ENCODE measurements around the gene VSIG10. TPM values are rescaled to one million over a fixed set of nuclear protein-coding genes. Genes with fewer than 3 reads are reported as not detected.

The VSIG10 gene
- total and polyA plus RNA-seq, 2 of the 13 experiments (the other 11 are each of a cell fraction or from before 2014, with no cell fraction given), result 25.6 to 42.5 TPM

DNA sequence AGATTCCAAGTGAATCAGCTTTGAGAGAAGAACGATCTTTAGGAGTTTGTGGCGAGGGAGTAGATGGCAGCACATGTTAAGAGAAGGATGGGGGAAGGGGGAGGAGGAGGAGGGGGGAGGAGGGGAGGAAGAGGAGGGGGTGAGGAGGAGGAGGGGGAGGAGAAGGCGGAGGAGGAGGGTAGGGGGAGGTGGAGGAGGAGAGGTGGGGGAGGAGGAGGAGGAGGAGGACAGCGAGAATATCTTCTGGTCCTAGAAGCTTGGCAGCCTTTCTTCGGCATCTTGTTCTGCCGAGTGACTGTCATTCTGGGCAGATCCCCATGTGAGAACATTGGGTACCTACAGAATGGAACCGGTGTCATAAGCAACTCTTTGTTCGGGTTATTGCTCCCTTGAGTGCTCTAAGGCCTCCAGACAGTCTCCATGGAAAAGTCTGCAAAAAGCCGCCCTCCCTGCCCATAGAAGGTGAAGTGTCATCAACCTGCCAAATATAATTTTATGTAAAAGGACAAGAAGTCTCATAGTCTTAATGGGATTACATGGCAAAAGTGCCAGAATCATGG, 80.4 kb downstream of the VSIG10 start:
- Histone ChIP-seq H3K4me1 (ENCODE audit: insufficient read depth, low read length) (peaks cover 5% of the 10 kb centered on the region), H3K9me3 (ENCODE audit: low read length) (no peaks in the 10 kb centered on the region), H2AFZ (ENCODE audit: low read length) (no peak overlapping the region), H4K20me1 (ENCODE audit: insufficient read depth, low read length) (no peaks in the 10 kb centered on the region), H3K4me3 (replicated peaks in 1 of 3; ENCODE audit: insufficient read depth in 1 of 3, low read depth in 2 of 3, low read length in 3 of 3) (no peak overlapping the region), H3K79me2 (ENCODE audit: insufficient read depth, low read length) (no peaks in the 10 kb centered on the region), H3K4me2 (ENCODE audit: low read depth, low read length) (no peak overlapping the region), H3K27me3 (ENCODE audit: control insufficient read depth in 1 of 2, insufficient read depth in 2 of 2, low read length in 2 of 2) (no peaks in the 10 kb centered on the region), H3K9ac (ENCODE audit: insufficient read depth, low read depth, low read length) (no peak overlapping the region), H3K36me3 (replicated peaks in 1 of 2; ENCODE audit: control insufficient read depth in 1 of 2, insufficient read depth in 2 of 2, low read length in 2 of 2) (peaks cover 18 to 62% of the 10 kb centered on the region in 2 experiments), H3K27ac (ENCODE audit: extremely low read length, insufficient read depth, low read length) (no peak overlapping the region)
- TF ChIP-seq, protein P1, sequence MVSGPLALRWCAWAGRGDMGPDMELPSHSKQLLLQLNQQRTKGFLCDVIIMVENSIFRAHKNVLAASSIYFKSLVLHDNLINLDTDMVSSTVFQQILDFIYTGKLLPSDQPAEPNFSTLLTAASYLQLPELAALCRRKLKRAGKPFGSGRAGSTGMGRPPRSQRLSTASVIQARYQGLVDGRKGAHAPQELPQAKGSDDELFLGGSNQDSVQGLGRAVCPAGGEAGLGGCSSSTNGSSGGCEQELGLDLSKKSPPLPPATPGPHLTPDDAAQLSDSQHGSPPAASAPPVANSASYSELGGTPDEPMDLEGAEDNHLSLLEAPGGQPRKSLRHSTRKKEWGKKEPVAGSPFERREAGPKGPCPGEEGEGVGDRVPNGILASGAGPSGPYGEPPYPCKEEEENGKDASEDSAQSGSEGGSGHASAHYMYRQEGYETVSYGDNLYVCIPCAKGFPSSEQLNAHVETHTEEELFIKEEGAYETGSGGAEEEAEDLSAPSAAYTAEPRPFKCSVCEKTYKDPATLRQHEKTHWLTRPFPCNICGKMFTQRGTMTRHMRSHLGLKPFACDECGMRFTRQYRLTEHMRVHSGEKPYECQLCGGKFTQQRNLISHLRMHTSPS (CRISPR knock-in tag; IDR thresholded peaks at IDR 0.05; ENCODE audit: low read depth), result no peak
- intact Hi-C loops (cut with micrococcal nuclease; ENCODE audit: unreplicated experiment) (no loop called here), in situ Hi-C loops (cut with HindIII; ENCODE audit: extremely low pct_ligation_motif_present, low pct_unique_long_range_greater_than_20kb) (no loop called here)
- POLR2A ChIA-PET, result no interaction called here
- DNase-seq (ENCODE audit: low spot score), result no peak
- no TSS peak for BruUV-seq (replicated peaks)
- WGBS (ENCODE audit: low lambda C conversion rate), result 94% methylated on average over 9 of the region's 9 CpGs
- ATAC-seq, result no peak
- no peak for FAIRE-seq
- CTCF ChIA-PET (ENCODE audit: low intra/inter-chr PET ratio, low total read pairs), result no interaction called here

GRCh38 chr12:118022728-118023109, 81.1 kb downstream of the VSIG10 start:
- DNase-seq (ENCODE audit: low spot score), result no peak
- peaks cover 6% of the 10 kb centered on the region for H3K79me2 ChIP-seq (ENCODE audit: insufficient read depth, low read length)
- POLR2A ChIA-PET, result no interaction called here
- H3K27ac ChIP-seq (ENCODE audit: extremely low read length, insufficient read depth, low read length), result no peak overlapping the region
- no TSS peak for BruUV-seq (replicated peaks)
- ATAC-seq, result no peak
- H3K9me3 ChIP-seq (ENCODE audit: low read length), result no peaks in the 10 kb centered on the region
- TF ChIP-seq NPAS2 (CRISPR knock-in tag; IDR thresholded peaks at IDR 0.05; ENCODE audit: borderline replicate concordance), result no peak
- TF ChIP-seq TEF (CRISPR knock-in tag; IDR thresholded peaks at IDR 0.05), result no peak
- no peak for TF ChIP-seq ZFYVE20 (CRISPR knock-in tag; IDR thresholded peaks at IDR 0.05; ENCODE audit: borderline replicate concordance, low read depth)
- TF ChIP-seq SCMH1 (CRISPR knock-in tag; IDR thresholded peaks at IDR 0.05; ENCODE audit: borderline replicate concordance), result no peak
- no peak for TF ChIP-seq ZNF704 (CRISPR knock-in tag; IDR thresholded peaks at IDR 0.05; ENCODE audit: borderline replicate concordance)
- TF ChIP-seq GABPA (IDR thresholded peaks at IDR 0.05; ENCODE audit: low read depth, low read length), result no peak
- no peak for TF ChIP-seq GABPA (CRISPR knock-in tag; IDR thresholded peaks at IDR 0.05; ENCODE audit: low read depth)
- no peak for TF ChIP-seq NCOA5 (CRISPR knock-in tag; IDR thresholded peaks at IDR 0.05)
- no peak for TF ChIP-seq ZC3H4 (CRISPR knock-in tag; IDR thresholded peaks at IDR 0.05; ENCODE audit: borderline replicate concordance)
- no peaks in the 10 kb centered on the region for H3K27me3 ChIP-seq (ENCODE audit: control insufficient read depth in 1 of 2, insufficient read depth in 2 of 2, low read length in 2 of 2)
- no peak for FAIRE-seq
- H3K4me3 ChIP-seq (replicated peaks in 1 of 3; ENCODE audit: insufficient read depth in 1 of 3, low read depth in 2 of 3, low read length in 3 of 3), result no peak overlapping the region
- peaks cover 18 to 62% of the 10 kb centered on the region in 2 experiments for H3K36me3 ChIP-seq (replicated peaks in 1 of 2; ENCODE audit: control insufficient read depth in 1 of 2, insufficient read depth in 2 of 2, low read length in 2 of 2)
- CTCF ChIA-PET (ENCODE audit: low intra/inter-chr PET ratio, low total read pairs), result no interaction called here
- H3K4me1 ChIP-seq (ENCODE audit: insufficient read depth, low read length), result peaks cover 12% of the 10 kb centered on the region
- no peaks in the 10 kb centered on the region for H4K20me1 ChIP-seq (ENCODE audit: insufficient read depth, low read length)
- H3K9ac ChIP-seq (ENCODE audit: insufficient read depth, low read depth, low read length), result no peak overlapping the region
- no peak overlapping the region for H3K4me2 ChIP-seq (ENCODE audit: low read depth, low read length)
- 95% methylated on average over 3 of the region's 3 CpGs for WGBS (ENCODE audit: low lambda C conversion rate)
- H2AFZ ChIP-seq (ENCODE audit: low read length), result no peak overlapping the region
- intact Hi-C loops (cut with micrococcal nuclease; ENCODE audit: unreplicated experiment), result no loop called here
- in situ Hi-C loops (cut with HindIII; ENCODE audit: extremely low pct_ligation_motif_present, low pct_unique_long_range_greater_than_20kb), result no loop called here
